ENCODE measurements around the gene VAMP4.

VAMP4 gene

GRCh38 chr1:171741872-171742576 lies at the start of gene VAMP4:
Gene VAMP4 (minus strand): TSS chr1:171742065. CDS start chr1:171738414, 3,651 bp downstream.
- FAIRE-seq: no peak

- FAIRE-seq: no peak
Measured at GRCh38 chr1:171790318-171790717, 48.5 kb upstream of the VAMP4 start.

- FAIRE-seq: no peak
Measured at GRCh38 chr1:171788696-171789095, 46.8 kb upstream of the VAMP4 start.

- no peak for FAIRE-seq
Measured at GRCh38 chr1:171787686-171788480, 46.0 kb upstream of the VAMP4 start.

GRCh38 chr1:171786534-171786933 lies 44.7 kb upstream of the VAMP4 start:
- FAIRE-seq: no peak

- FAIRE-seq: no peak
Measured at GRCh38 chr1:171785766-171786165, 43.9 kb upstream of the VAMP4 start.

- no peak for FAIRE-seq
Measured at GRCh38 chr1:171784784-171785183, 42.9 kb upstream of the VAMP4 start.

GRCh38 chr1:171783816-171784530 lies 42.1 kb upstream of the VAMP4 start:
- FAIRE-seq: no peak

- peak; percentile 89 for FAIRE-seq
Measured at GRCh38 chr1:171781176-171781875, 39.5 kb upstream of the VAMP4 start, which contains the start of gene METTL13. Gene METTL13 (plus strand): TSS chr1:171781660. CDS start chr1:171781968, 308 bp downstream.

- FAIRE-seq: no peak
Measured at GRCh38 chr1:171780583-171781175, 38.8 kb upstream of the VAMP4 start.

- FAIRE-seq: no peak
Measured at GRCh38 chr1:171772312-171772711, 30.4 kb upstream of the VAMP4 start.

GRCh38 chr1:171769754-171770153 lies 27.9 kb upstream of the VAMP4 start:
- FAIRE-seq: no peak

- FAIRE-seq: no peak
Measured at GRCh38 chr1:171769171-171769570, 27.3 kb upstream of the VAMP4 start.

- no peak for FAIRE-seq
Measured at GRCh38 chr1:171763764-171764163, 21.9 kb upstream of the VAMP4 start.

- FAIRE-seq: no peak
Measured at GRCh38 chr1:171762143-171762563, 20.3 kb upstream of the VAMP4 start.

GRCh38 chr1:171758011-171758410 lies 16.1 kb upstream of the VAMP4 start:
- FAIRE-seq: no peak

- FAIRE-seq: no peak
Measured at GRCh38 chr1:171756856-171757255, 15.0 kb upstream of the VAMP4 start.

- FAIRE-seq: no peak
Measured at GRCh38 chr1:171754971-171755370, 13.1 kb upstream of the VAMP4 start.

- no peak for FAIRE-seq
Measured at GRCh38 chr1:171754353-171754705, 12.5 kb upstream of the VAMP4 start.

GRCh38 chr1:171753685-171754352 lies 12.0 kb upstream of the VAMP4 start:
- no peak for FAIRE-seq

- FAIRE-seq: no peak
Measured at GRCh38 chr1:171753182-171753581, 11.3 kb upstream of the VAMP4 start.

GRCh38 chr1:171751221-171751620 lies 9.4 kb upstream of the VAMP4 start:
- FAIRE-seq: no peak
